GM23248 (cell line): Measurements from ENCODE around the gene RAB22A. TPM values are rescaled to one million over a fixed set of nuclear protein-coding genes. Genes with fewer than 3 reads are reported as not detected.

Experiments used
- DNase-seq: peaks from one replicate; pipeline ENCODE4 v3.0.0-alpha.2; 2015
- H2AFZ ChIP-seq: fragments of 200-600 bp; sonication (generic); 2 replicates; pipeline ENCODE4 v1.6.1; 2016; ENCODE audit warnings: antibody characterized with exemption
- H3F3A ChIP-seq: fragments of 200-600 bp; sonication (generic); 2 replicates; pipeline ENCODE4 v1.6.1; 2016; ENCODE audit warnings: mild to moderate bottlenecking, antibody characterized with exemption, mixed run types; ENCODE audit not compliant: insufficient read depth
- H3K27ac ChIP-seq: fragments of 200-600 bp; sonication (generic); 2 replicates; pipeline ENCODE4 v1.5.1; 2016; ENCODE audit warnings: mild to moderate bottlenecking
- H3K27me3 ChIP-seq: fragments of 200-600 bp; sonication (generic); replicated peaks from 2 replicates; pipeline ENCODE4 v1.6.1; 2016; ENCODE audit warnings: mild to moderate bottlenecking; ENCODE audit not compliant: insufficient read depth
- H3K36me3 ChIP-seq: fragments of 200-600 bp; sonication (generic); 2 replicates; pipeline ENCODE4 v1.6.1; 2016; ENCODE audit warnings: low read depth, mild to moderate bottlenecking
- H3K4me1 ChIP-seq: fragments of 200-600 bp; sonication (generic); 2 replicates; pipeline ENCODE4 v1.6.1; 2016; ENCODE audit warnings: mild to moderate bottlenecking; ENCODE audit not compliant: insufficient read depth
- H3K4me2 ChIP-seq: fragments of 200-600 bp; sonication (generic); one replicate; pipeline ENCODE4 v1.6.1; 2016; ENCODE audit warnings: mild to moderate bottlenecking; ENCODE audit not compliant: unreplicated experiment
- H3K4me3 ChIP-seq: fragments of 200-600 bp; sonication (generic); 2 replicates; pipeline ENCODE4 v1.5.1; 2016; ENCODE audit warnings: mild to moderate bottlenecking
- H3K79me2 ChIP-seq: fragments of 200-600 bp; sonication (generic); 2 replicates; pipeline ENCODE4 v1.6.1; 2016; ENCODE audit warnings: mild to moderate bottlenecking; ENCODE audit not compliant: insufficient read depth
- H3K9ac ChIP-seq: fragments of 200-600 bp; sonication (generic); 2 replicates; pipeline ENCODE4 v1.6.1; 2016; ENCODE audit warnings: mild to moderate bottlenecking
- H3K9me2 ChIP-seq: fragments of 200-600 bp; sonication (generic); 2 replicates; pipeline ENCODE4 v1.6.1; 2016; ENCODE audit warnings: mixed run types, mild to moderate bottlenecking, moderate library complexity; ENCODE audit not compliant: insufficient read depth
- H3K9me3 ChIP-seq: fragments of 200-600 bp; sonication (generic); one replicate; pipeline ENCODE4 v1.6.1; 2017; ENCODE audit warnings: low read depth
- H4K20me1 ChIP-seq: fragments of 200-600 bp; sonication (generic); 2 replicates; pipeline ENCODE4 v1.6.0; 2016; ENCODE audit not compliant: insufficient read depth
- EZH2 ChIP-seq: fragments of 200-600 bp; sonication (generic); IDR thresholded peaks from 2 replicates; pipeline ENCODE4 v1.6.1; 2018; ENCODE audit warnings: antibody characterized with exemption, mild to moderate bottlenecking; ENCODE audit not compliant: insufficient read depth, poor library complexity, severe bottlenecking
- EZH2phosphoT487 ChIP-seq: fragments of 200-600 bp; sonication (generic); IDR thresholded peaks from 2 replicates; pipeline ENCODE4 v1.6.1; 2018; ENCODE audit warnings: antibody characterized with exemption, moderate library complexity, mild to moderate bottlenecking, low read depth; ENCODE audit not compliant: insufficient read depth
- WGBS, 2 experiments: methylation state at CpG; one replicate each; pipeline ENCODE4 v1.1.6; 2015 to 2017; ENCODE audit warnings: low lambda C conversion rate in 2 of 2, low coverage in 1 of 2; ENCODE audit errors: missing lambda C conversion rate in 2 of 2; 5-methylcytosine and 5-hydroxymethylcytosine counted together
- in situ Hi-C: fragments of 300-500 bp; cut with MboI; formaldehyde crosslinking; loops from 2 replicates; pipeline ENCODE4 v1.15.0; 2020
- polyA plus RNA-seq: library from polyadenylated mRNA; unstranded; fragments of >200 nt; fragmentation: Nextera tagmentation; extraction: Ambion mirVana; gene quantifications from 2 replicates; pipeline ENCODE4 v1.2.1, GENCODE V29; 2016
- total RNA-seq: library from RNA; depleted of rRNA; stranded (reverse); fragments of >200 nt; shearing (Covaris generic); gene quantifications from 2 replicates; pipeline ENCODE4 v1.2.3, GENCODE V29; 2014

The RAB22A gene
- total and polyA plus RNA-seq, 2 experiments from 2014 or later = 21.2 to 21.3 TPM

- DNase-seq = no peak
- Histone ChIP-seq H3F3A (no peaks in the 10 kb centered on the region), H4K20me1 (no peaks in the 10 kb centered on the region), H3K9me3 (no peaks in the 10 kb centered on the region), H3K4me1 (no peaks in the 10 kb centered on the region), H2AFZ (no peak overlapping the region), H3K36me3 (peaks cover 10% of the 10 kb centered on the region; the same call in 1 of the 2 replicates), H3K4me2 (no peak overlapping the region), H3K9ac (no peak overlapping the region), H3K9me2 (no peaks in the 10 kb centered on the region; the same call in 1 of the 2 replicates), H3K4me3 (no peak overlapping the region), H3K27ac (no peak overlapping the region), H3K79me2 (peaks cover 56% of the 10 kb centered on the region), H3K27me3 (no peaks in the 10 kb centered on the region)
- in situ Hi-C loops = no loop called here
- TF ChIP-seq EZH2phosphoT487 (no peak), EZH2 (no peak)
Observed at GRCh38 chr20:58274384-58274783, 35.1 kb upstream of the RAB22A start.

- no peak overlapping the region for H3K9ac ChIP-seq
- H3K4me1 ChIP-seq = no peaks in the 10 kb centered on the region
- TF ChIP-seq EZH2 (no peak), EZH2phosphoT487 (no peak)
- no peaks in the 10 kb centered on the region for H3K27me3 ChIP-seq
- no peak for DNase-seq
- H3K27ac ChIP-seq = no peak overlapping the region
- peaks cover 83% of the 10 kb centered on the region for H3K79me2 ChIP-seq
- H3K9me3 ChIP-seq = no peaks in the 10 kb centered on the region
- no peaks in the 10 kb centered on the region; the same call in 1 of the 2 replicates for H3K9me2 ChIP-seq
- no peaks in the 10 kb centered on the region for H4K20me1 ChIP-seq
- no peak overlapping the region for H2AFZ ChIP-seq
- H3K4me2 ChIP-seq = no peak overlapping the region
- in situ Hi-C loops = no loop called here
- 79 to 83% methylated on average over 2 of the region's 2 CpGs for WGBS, 2 experiments
- no peaks in the 10 kb centered on the region for H3F3A ChIP-seq
- H3K4me3 ChIP-seq = no peak overlapping the region
- no peaks in the 10 kb centered on the region for H3K36me3 ChIP-seq
Observed at GRCh38 chr20:58277107-58277506, 32.4 kb upstream of the RAB22A start.

DNA sequence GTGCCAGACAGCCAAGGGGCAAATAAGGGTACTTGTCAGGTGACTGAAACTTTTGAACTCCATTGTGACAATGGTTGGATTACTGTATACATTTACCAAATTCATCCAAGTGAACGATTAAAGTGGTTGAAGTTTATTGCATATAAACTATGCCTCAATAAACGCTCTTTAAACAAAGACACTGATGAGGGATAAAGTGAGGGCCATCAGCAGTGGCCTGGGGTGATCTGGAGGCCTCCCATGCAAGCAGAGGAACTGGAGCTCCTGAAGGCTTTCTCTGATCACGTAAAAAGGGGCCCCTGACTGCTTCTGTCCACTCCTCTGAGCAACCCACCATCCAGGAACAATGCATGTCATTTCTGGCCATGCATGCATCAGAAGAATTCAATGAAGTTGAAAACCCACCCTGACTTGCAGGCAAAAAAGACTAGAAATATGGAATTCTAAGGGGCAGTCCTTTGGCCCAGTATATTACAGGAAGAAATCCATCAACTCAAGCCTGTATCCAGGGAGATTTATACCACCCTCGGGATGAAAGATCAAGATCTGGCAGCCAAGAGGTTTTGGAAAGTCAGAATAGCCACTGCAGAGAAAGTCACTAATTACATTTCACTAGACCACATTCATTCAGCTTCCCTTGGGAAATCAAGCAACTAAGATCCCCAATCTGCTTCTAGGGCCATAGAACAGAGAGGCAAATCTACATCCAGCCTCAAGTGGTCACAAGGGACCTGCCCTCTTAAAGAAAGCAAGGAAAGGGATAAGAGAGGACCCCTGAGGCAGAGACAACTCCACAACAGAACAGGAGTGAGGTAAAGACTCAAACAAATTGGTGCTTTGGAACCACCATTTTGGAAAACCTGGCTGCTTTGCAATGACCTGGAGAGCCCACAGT is 31.7 kb upstream of the RAB22A start:
- TF ChIP-seq EZH2phosphoT487 (no peak), EZH2 (no peak)
- H3K9me3 ChIP-seq = no peaks in the 10 kb centered on the region
- H3K27me3 ChIP-seq = no peaks in the 10 kb centered on the region
- WGBS, 2 experiments = 63 to 66% methylated on average over 4 of the region's 4 CpGs
- H3K4me1 ChIP-seq = no peaks in the 10 kb centered on the region
- no peak for DNase-seq
- in situ Hi-C loops = no loop called here
- H3F3A ChIP-seq = no peaks in the 10 kb centered on the region
- no peaks in the 10 kb centered on the region for H4K20me1 ChIP-seq
- H3K4me3 ChIP-seq = no peak overlapping the region
- H3K79me2 ChIP-seq = peaks cover 80% of the 10 kb centered on the region
- H3K4me2 ChIP-seq = no peak overlapping the region
- no peak overlapping the region for H3K27ac ChIP-seq
- H3K36me3 ChIP-seq = no peaks in the 10 kb centered on the region
- H3K9ac ChIP-seq = no peak overlapping the region
- H3K9me2 ChIP-seq = no peaks in the 10 kb centered on the region; the same call in 1 of the 2 replicates
- no peak overlapping the region for H2AFZ ChIP-seq

DNA sequence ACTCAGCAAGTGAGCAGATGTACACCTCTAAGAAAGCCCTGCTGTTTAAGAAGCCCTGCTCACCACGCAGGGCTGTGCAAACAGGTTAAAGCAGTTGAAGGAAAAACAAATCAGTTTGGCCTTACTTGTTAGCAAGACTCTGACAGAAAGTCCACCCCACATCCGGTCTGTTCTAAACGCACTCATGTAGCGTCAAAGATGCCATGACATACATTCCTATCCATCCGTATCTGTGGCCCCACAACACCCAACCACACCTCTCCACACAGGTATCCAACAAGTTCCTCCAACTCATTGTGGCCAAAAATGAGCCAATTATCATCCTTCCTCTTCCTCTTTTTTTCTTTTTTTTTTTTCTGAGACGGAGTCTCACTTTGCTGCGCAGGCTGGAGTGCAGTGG is 22.8 kb upstream of the RAB22A start:
- H3K4me1 ChIP-seq = no peaks in the 10 kb centered on the region
- H4K20me1 ChIP-seq = no peaks in the 10 kb centered on the region
- H2AFZ ChIP-seq = no peak overlapping the region
- H3K27ac ChIP-seq = no peak overlapping the region
- no peaks in the 10 kb centered on the region for H3K9me2 ChIP-seq
- no peak overlapping the region for H3K9ac ChIP-seq
- H3K36me3 ChIP-seq = no peaks in the 10 kb centered on the region
- WGBS, 2 experiments = 98% methylated on average over 7 of the region's 7 CpGs
- H3K27me3 ChIP-seq = no peaks in the 10 kb centered on the region
- H3F3A ChIP-seq = no peaks in the 10 kb centered on the region
- no peak overlapping the region for H3K4me2 ChIP-seq
- in situ Hi-C loops = no loop called here
- TF ChIP-seq EZH2 (no peak), EZH2phosphoT487 (no peak)
- no peak overlapping the region for H3K4me3 ChIP-seq
- peaks cover 55% of the 10 kb centered on the region for H3K79me2 ChIP-seq
- DNase-seq = no peak
- no peaks in the 10 kb centered on the region for H3K9me3 ChIP-seq
